GM10266 (cell line): ENCODE data around the gene GAST.
A peak's percentile ranks its signal among the peaks of the same experiment; 100 is the strongest.

ENCODE experiments used
- DNase-seq: peaks from one replicate; pipeline ENCODE4 v3.0.0; 2012; ENCODE audit errors: extremely low spot score
- CTCF ChIP-seq: IDR thresholded peaks from 2 replicates; pipeline ENCODE4 v1.5.1; 2012; ENCODE audit warnings: mild to moderate bottlenecking, low read depth; ENCODE audit not compliant: control insufficient read depth, insufficient read depth; ENCODE audit errors: missing control alignments

GAST gene

GRCh38 chr17:41711669-41712400 is at the start of gene GAST:
Gene GAST (plus strand): TSS chr17:41712331. CDS start chr17:41715437, 3,106 bp downstream.
- no peak for TF ChIP-seq CTCF
- no peak for DNase-seq

- TF ChIP-seq CTCF = no peak
- peak; percentile 11 for DNase-seq
Observed at GRCh38 chr17:41663451-41664171, 48.5 kb upstream of the GAST start.

- DNase-seq = peak; percentile 6
- no peak for TF ChIP-seq CTCF
Observed at GRCh38 chr17:41664172-41664457, 48.0 kb upstream of the GAST start.

GRCh38 chr17:41664587-41665565 is 47.3 kb upstream of the GAST start:
- TF ChIP-seq CTCF = no peak
- DNase-seq = no peak

GRCh38 chr17:41665566-41666236 is 46.4 kb upstream of the GAST start:
- TF ChIP-seq CTCF = peak; percentile 99
- DNase-seq = peak; percentile 90

GRCh38 chr17:41666237-41666641 is 45.9 kb upstream of the GAST start:
- peak; percentile 54 for DNase-seq
- no peak for TF ChIP-seq CTCF
